NCI-H526 treated with DMSO at 0.1 percent for 48 hours (cell line): ENCODE data around the gene HSP90B1.

Experiments
- DNase-seq: peaks from one replicate; lab custom pipeline; 2025; lab: John Stamatoyannopoulos, UW

HSP90B1 gene

GRCh38 chr12:103975368-103975767, 45.2 kb downstream of the HSP90B1 start:
- no peak for DNase-seq

GRCh38 chr12:103978384-103978982, 48.3 kb downstream of the HSP90B1 start:
- DNase-seq: no peak

GRCh38 chr12:103986829-103987228, 56.6 kb downstream of the HSP90B1 start:
- DNase-seq: no peak

GRCh38 chr12:103994235-103994634, 64.0 kb downstream of the HSP90B1 start:
- DNase-seq: no peak

GRCh38 chr12:103996595-103996994, 66.4 kb downstream of the HSP90B1 start:
- no peak for DNase-seq

GRCh38 chr12:103997286-103997900, 67.2 kb downstream of the HSP90B1 start:
- no peak for DNase-seq
